Tibial nerve (tissue), 4 donors: ENCODE results near the gene SUPT3H. TPM values are rescaled to one million over a fixed set of nuclear protein-coding genes. Genes with fewer than 3 reads are reported as not detected.
"Not testable (repeated sequence)": the region's sequence is repeated elsewhere in the genome, so short reads cannot be mapped to it uniquely, and the experiment has no call there.

ENCODE experiments used
- DNase-seq, 2 donors: peaks; one replicate each; pipeline ENCODE4 v3.0.0-alpha.2; 2019; ENCODE audit warnings: low spot score in 2 of 2
- H3K27ac ChIP-seq, 4 donors: fragments of 200-600 bp; sonication (generic) in 3 of 4; one replicate each; pipeline ENCODE4 v1.5.1; 2017 to 2019; ENCODE audit warnings: mild to moderate bottlenecking in 1 of 4
- H3K27me3 ChIP-seq, 2 donors: fragments of 200-600 bp; sonication (generic) in 1 of 2; one replicate each; pipeline versions ENCODE4 v1.5.1 to v1.6.0; 2017 to 2019
- H3K36me3 ChIP-seq, 3 donors: fragments of 200-600 bp; sonication (generic); one replicate each; pipeline ENCODE4 v1.5.1; 2018 to 2019
- H3K4me1 ChIP-seq, 4 donors: fragments of 200-600 bp; sonication (generic) in 3 of 4; one replicate each; pipeline ENCODE4 v1.5.1; 2017 to 2019
- H3K4me3 ChIP-seq, 4 donors: fragments of 200-600 bp; sonication (generic) in 3 of 4; one replicate each; pipeline ENCODE4 v1.5.1; 2017 to 2019; ENCODE audit warnings: mild to moderate bottlenecking in 1 of 4, moderate library complexity in 1 of 4
- H3K9me3 ChIP-seq, 4 donors: fragments of 200-600 bp; sonication (generic) in 3 of 4; one replicate each; pipeline ENCODE4 v1.5.1; 2017 to 2019
- CTCF ChIP-seq, 5 experiments: fragments of 200-600 bp in 3 of 5; fragments of 450-650 bp in 2 of 5; sonication (generic) in 3 of 5; IDR thresholded peaks; one replicate each; pipeline ENCODE4 v1.5.1; 2016 to 2019; ENCODE audit warnings: antibody characterized with exemption in 5 of 5, mild to moderate bottlenecking in 3 of 5, moderate library complexity in 2 of 5
- EP300 ChIP-seq, 2 donors: sonication (generic); formaldehyde crosslinking; IDR thresholded peaks; one replicate each; pipeline ENCODE4 v1.6.1; 2017; ENCODE audit warnings: antibody characterized with exemption in 2 of 2, mild to moderate bottlenecking in 1 of 2
- POLR2A ChIP-seq, 2 donors: fragments of 450-650 bp; IDR thresholded peaks; one replicate each; pipeline ENCODE4 v1.6.1; 2017; ENCODE audit warnings: antibody characterized with exemption in 2 of 2, mild to moderate bottlenecking in 2 of 2, moderate library complexity in 2 of 2
- WGBS, 2 donors: methylation state at CpG; one replicate each; pipeline ENCODE4 v1.1.5; 2018; 5-methylcytosine and 5-hydroxymethylcytosine counted together
- total RNA-seq, 4 donors: library from RNA; depleted of rRNA; stranded (reverse); fragments of >200 nt; gene quantifications; one replicate each; pipeline ENCODE4 v1.1.0, GENCODE V29; 2016

SUPT3H gene
- total RNA-seq, 4 donors from 2014 or later: 6.6 to 16.5 (median 14.8) TPM

- Histone ChIP-seq H3K27ac (no peak overlapping the region), H3K9me3 (peaks cover 0 to 4% (median 0%) of the 10 kb centered on the region in 4 donors), H3K27me3 (no peaks in the 10 kb centered on the region), H3K36me3 (no peaks in the 10 kb centered on the region), H3K4me1 (no peaks in the 10 kb centered on the region), H3K4me3 (no peak overlapping the region)
- no peak for TF ChIP-seq POLR2A (IDR thresholded peaks at IDR 0.05)
- TF ChIP-seq CTCF (IDR thresholded peaks at IDR 0.05): no peak
- no peak for TF ChIP-seq EP300 (IDR thresholded peaks at IDR 0.05)
- WGBS, 2 donors: 91 to 93% methylated on average over 5 of the region's 5 CpGs
- no peak for DNase-seq
Observed at GRCh38 chr6:44869321-44869897, 508.3 kb downstream of the SUPT3H start.

GRCh38 chr6:44868910-44869309, 508.8 kb downstream of the SUPT3H start:
- H3K27ac ChIP-seq: no peak overlapping the region
- peaks cover 0 to 4% (median 0%) of the 10 kb centered on the region in 4 donors for H3K9me3 ChIP-seq
- no peaks in the 10 kb centered on the region for H3K4me1 ChIP-seq
- TF ChIP-seq POLR2A (IDR thresholded peaks at IDR 0.05): no peak
- TF ChIP-seq EP300 (IDR thresholded peaks at IDR 0.05): no peak
- no peak for TF ChIP-seq CTCF (IDR thresholded peaks at IDR 0.05)
- H3K36me3 ChIP-seq: no peaks in the 10 kb centered on the region
- no peaks in the 10 kb centered on the region for H3K27me3 ChIP-seq
- DNase-seq: no peak
- H3K4me3 ChIP-seq: no peak overlapping the region

GRCh38 chr6:44868335-44868668, 509.4 kb downstream of the SUPT3H start:
- Histone ChIP-seq H3K27ac (no peak overlapping the region), H3K4me3 (no peak overlapping the region), H3K9me3 (peaks cover 0 to 4% (median 0%) of the 10 kb centered on the region in 4 donors), H3K4me1 (no peaks in the 10 kb centered on the region), H3K27me3 (no peaks in the 10 kb centered on the region), H3K36me3 (no peaks in the 10 kb centered on the region)
- TF ChIP-seq CTCF (IDR thresholded peaks at IDR 0.05) (no peak), EP300 (IDR thresholded peaks at IDR 0.05) (no peak), POLR2A (IDR thresholded peaks at IDR 0.05) (no peak)
- no peak for DNase-seq
- WGBS, 2 donors: 89 to 95% methylated on average over 2 of the region's 2 CpGs

GRCh38 chr6:44867571-44868334, 510.0 kb downstream of the SUPT3H start:
- no peaks in the 10 kb centered on the region for H3K4me1 ChIP-seq
- H3K27ac ChIP-seq: no peak overlapping the region
- DNase-seq: no peak
- peaks cover 0 to 4% (median 0%) of the 10 kb centered on the region in 4 donors for H3K9me3 ChIP-seq
- no peak overlapping the region for H3K4me3 ChIP-seq
- TF ChIP-seq EP300 (IDR thresholded peaks at IDR 0.05): no peak
- TF ChIP-seq POLR2A (IDR thresholded peaks at IDR 0.05): no peak
- no peak for TF ChIP-seq CTCF (IDR thresholded peaks at IDR 0.05)
- 84 to 89% methylated on average over 7 of the region's 7 CpGs for WGBS, 2 donors
- no peaks in the 10 kb centered on the region for H3K27me3 ChIP-seq
- no peaks in the 10 kb centered on the region for H3K36me3 ChIP-seq

GRCh38 chr6:44865184-44865583, 512.5 kb downstream of the SUPT3H start:
- 94 to 95% methylated on average over 2 of the region's 2 CpGs for WGBS, 2 donors
- H3K36me3 ChIP-seq, DNase-seq, H3K4me3 ChIP-seq, H3K9me3 ChIP-seq, H3K27me3 ChIP-seq, H3K4me1 ChIP-seq, H3K27ac ChIP-seq: not testable (repeated sequence)
